A204.1 (cell line): ENCODE data around the gene PSMB11.

Experiments used
- FAIRE-seq: peaks from 2 replicates; lab custom pipeline; 2012; peaks lifted over from hg19 to GRCh38; lab: Jason Lieb, UNC

The PSMB11 gene

DNA sequence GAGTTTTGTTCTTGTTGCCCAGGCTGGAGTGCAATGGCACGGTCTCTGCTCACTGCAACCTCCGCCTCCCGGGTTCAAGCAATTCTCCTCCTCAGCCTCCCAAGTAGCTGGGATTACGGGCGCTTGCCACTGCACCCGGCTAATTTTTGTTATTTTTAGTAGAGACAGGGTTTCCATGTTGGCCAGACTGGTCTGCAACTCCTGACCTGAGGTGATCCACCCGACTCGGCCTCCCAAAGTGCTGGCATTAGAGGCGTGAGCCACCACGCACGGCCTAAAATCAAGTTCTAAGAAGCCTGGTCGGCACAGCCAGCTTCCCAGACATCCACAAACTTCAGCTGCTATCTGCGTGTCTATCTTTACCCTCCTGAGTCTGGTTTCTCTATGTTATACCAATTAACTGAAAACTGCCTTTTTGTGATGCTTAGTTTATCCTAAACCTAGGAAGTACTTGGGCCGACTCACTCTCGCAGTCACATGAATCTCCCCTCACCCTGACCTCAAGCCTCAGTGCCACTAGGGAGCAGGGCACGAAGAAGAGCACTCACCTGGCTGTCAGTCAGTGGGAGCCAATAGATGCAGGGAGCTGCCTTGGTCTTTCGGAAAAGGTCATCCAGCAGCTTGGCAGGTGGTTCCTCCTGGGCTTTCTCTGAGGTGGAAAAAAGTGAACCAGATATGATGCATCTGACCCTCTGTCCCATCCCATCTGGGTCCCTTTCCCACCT, 18.7 kb downstream of the PSMB11 start:
- FAIRE-seq, result no peak

DNA sequence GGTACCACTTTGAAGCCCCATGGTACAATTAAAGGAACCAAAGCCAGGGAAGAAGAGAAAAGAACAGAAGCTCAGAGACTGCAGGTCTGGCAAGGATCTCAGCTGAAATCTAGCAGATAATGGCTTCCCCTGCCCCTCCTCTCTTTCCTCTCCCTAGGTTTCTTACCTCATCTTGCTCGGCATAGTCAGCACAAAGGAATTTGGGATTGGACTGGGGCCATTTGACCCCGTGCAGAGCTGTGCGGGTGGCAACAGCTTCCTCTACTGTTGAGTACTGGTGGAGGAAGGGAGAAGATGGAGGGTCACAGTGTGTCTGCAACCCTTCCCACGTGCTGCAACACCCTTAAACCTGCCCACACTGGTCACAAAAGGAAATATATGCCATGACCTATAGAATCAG, 20.0 kb downstream of the PSMB11 start:
- FAIRE-seq, result no peak

DNA sequence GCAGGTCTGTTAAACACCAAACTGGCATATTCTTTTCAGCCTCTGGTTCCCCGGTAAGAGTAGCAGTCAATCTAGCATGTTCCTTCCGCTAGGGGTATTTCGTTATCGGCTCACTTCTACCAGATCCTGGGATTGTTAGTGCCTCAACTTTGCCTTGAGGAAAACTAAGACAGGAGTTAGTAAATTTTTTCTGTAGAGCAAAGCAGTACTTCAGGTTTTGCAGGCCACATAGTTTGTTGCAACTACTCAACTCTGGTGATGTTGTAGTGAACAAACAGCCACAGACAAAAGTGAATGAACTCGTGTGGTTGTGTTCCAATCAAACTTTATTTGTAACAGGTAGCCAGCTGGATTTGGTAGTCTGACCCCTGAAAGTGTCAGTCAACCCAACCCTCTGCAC, 21.6 kb downstream of the PSMB11 start:
- no peak for FAIRE-seq

DNA sequence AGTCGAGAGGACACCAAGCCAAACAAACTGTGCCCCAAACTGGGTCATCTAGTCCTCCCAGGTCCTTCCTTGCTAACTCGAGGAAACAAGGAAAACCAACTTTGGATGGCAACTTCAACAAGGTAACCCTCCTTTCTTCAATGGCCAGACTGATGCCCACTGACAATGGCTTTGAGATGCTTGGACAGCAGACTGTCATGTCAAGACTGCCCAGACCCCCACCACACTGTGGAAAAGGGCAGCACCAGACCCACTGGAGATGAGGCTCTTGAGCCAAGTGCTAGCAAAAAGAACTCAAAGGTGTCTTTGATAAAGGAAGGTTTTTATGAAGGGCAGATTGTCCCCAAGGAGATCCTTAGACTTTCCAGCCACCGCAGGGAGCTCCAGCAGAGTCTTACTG, 24.4 kb downstream of the PSMB11 start:
- FAIRE-seq, result no peak

DNA sequence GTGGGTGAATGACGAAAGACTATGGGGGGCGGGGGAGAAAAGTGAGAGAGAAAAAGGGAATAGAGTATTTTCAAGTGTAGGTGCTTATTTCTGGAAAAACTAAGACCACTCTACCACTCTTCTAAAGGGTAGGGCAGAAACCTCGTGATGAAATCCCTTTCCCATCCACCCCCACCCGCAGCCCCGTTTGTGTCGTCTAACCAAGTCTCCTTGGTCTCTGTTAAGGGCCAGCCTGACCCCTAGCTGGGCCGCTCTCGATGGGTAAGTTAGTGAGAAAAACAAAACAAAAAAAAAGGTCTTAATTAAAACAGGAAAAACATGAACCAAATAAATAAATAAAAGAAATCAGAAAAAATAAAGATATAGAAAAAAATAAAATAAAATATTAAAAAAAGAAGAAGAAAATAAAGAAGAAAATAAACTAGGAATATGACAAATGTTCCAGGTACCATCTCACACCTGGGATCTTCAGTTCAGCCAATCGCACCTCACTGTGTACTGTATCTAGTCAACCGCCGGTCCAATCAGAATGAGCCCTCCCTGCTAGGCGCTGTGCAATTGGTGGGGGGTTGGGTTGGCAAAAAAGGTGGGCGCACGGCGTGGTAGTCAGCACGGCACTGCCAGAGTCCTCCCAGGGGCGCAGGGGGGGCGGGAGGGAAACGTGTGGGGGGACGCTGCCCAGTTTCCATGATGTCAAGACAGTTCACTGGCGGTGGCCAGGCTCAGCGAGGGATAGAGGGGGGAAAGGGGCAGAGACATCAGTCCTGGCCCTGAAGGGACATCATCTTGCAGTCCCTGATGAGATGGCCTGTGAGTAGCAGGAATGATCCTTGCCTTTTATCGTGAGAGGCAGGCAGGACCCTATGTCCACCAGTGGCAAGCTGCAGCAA, 25.1 kb downstream of the PSMB11 start:
- no peak for FAIRE-seq

DNA sequence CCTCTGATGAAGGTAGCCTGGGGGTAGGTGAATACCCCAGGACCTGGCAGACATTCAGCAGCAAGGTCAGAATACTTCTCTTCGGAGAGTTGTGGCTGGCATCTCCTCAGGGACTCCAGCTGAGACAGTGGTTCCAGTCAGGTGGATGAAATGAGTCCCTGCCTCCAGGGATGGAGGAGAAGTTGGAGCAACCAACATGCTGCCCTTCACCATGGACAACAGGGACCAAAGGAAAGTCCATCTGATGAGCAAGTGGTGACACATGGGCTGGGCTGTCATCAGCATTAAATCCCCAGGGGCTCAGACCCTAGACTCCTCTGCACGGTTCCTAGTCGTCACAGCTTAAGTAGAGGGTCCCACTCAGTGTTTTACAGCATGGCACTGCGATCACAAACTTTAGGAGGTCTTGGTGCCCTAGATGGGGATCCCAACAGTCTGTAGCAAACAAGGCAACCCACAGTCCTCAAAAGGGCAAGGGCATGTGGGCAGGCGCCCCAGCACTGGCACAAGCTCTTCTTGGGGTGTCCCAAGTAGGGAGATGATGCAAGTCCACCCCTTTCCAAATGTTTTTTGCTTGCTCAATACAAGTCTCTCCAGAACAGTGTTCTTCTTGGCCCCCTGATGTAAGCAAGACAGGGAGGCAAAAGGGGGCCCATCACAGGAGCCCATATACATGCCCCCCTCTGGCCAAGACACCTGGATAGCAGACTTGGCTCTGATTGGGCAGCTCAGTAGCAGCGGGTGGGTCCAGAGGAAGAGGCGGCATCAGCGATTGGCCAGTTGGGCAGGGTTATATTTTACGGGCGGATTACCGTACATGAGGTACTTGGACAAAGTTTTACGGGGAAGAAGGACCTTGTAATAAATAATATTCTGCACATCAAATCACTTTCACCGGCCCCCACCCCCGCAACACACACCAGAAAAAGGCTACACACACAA, 26.1 kb downstream of the PSMB11 start:
- no peak for FAIRE-seq

DNA sequence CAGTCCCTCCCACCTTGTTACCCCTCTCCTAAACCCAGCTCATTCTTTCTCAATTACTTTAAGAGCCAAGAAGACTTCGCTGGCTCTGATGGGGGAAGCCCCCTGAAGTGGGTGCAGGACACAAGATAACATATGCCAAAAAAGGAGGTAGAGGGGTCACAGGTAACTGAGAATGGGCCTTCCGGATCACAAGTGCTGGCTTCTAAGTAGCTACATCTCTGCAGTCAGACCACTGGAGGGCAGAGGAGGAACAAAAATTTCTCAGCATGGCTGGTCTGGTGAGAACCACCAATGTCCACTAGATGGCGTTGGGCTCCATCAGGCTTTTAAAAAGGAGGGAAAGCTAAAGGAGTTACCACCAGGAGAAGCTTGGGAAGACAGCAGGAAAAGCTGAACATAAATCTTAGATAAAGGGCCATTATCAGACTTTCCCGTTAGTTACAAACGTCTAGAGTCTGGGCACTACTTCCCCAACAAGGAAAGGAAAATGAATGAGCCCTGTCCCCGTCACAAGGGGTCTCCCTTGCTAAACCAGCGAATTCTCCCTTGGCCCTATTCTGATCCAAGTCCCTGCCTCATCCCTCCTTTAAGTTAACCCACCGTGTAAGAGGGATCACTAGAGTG, 26.9 kb downstream of the PSMB11 start:
- FAIRE-seq, result peak; percentile 92

DNA sequence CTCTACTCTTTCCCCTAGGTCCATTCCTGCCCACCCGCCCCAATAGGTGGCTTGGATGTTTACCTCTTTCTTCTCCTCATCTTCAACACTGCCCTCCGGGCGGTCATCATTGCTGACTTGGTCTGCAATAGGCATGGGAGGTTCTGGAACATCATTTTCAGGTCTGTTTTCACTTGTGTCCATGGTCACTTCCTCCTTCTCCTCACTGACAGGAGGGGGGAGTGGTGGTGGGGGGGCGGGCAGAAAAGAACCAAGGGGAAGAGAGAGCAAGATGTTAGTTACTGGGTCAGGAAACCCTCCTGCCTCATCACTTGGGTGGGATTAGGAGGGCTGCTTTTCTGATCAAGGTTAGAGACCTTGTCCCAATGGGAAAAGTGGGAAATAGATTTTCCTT, 27.4 kb downstream of the PSMB11 start:
- FAIRE-seq, result no peak

DNA sequence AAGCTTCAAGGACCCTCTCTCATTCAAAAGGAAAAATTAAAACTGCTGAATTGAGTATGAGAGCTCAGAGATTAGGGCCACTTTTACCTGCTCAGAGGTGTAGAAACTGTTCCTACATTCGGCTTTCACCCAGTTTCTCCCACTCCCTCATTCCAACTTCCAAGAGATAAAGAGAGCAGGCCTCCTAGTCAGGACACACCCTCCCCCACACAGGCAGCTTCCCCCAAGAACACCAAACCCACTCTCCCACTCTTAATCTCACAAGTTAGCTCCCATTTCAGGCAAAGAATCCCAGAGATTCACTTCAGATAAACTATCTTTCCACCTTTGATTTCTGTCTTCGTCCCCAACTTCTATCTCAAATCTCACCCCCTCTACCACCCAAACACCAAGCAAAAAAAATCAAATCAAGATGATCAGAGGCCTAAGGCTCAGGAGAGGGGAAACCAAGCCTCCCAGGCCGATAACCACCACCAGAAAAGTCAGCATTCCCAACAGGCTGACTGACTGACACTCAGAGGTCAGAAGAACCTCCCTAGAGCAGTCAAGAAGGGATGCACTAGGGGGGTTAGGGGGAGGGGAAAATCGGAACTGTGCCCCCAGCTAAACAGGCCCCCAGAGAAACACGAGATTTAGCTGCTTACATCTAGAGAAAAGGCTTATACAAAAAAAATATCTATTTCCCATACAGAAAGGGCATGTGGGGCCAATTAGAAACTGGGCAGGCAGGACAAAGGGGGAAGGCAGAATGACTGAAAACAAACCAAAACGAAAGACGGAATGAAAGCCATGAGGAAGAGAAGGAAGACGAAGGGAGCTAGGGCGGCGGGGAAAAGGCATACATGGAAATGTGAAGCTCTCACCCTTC, 28.5 kb downstream of the PSMB11 start:
- FAIRE-seq, result no peak

DNA sequence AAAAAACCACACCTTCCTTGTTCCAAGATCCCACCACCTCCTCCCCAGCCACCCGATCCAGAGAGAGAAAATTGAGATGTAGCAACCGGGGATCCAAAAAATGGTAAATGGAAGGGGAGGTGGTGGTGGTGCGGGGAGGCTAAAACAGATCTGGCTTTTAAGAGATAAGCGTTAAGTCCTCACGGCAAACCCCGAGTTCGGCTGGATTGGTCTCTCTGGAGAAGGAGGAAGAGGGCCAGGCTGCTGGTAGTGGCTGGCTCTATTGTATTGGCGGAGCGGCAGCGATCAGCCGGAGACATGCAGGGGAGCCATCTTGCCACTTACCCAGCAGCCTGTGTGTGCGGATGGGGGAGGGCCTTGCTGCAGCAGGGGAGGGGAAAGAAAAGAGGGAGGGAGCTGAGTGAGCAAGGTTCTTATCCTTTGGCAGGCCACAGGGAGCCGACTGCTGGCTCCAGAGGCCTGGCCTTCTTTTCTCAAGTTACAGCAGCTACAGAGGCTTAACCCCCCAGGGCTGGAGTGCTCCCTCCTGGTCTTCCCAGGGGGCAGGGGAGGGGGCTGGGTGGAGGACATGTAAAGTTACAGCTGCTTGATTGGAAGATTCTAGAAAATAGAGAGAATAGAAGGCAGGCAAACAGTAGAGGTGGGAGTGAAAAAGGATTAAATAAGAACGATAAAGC, 29.4 kb downstream of the PSMB11 start:
- FAIRE-seq, result no peak

DNA sequence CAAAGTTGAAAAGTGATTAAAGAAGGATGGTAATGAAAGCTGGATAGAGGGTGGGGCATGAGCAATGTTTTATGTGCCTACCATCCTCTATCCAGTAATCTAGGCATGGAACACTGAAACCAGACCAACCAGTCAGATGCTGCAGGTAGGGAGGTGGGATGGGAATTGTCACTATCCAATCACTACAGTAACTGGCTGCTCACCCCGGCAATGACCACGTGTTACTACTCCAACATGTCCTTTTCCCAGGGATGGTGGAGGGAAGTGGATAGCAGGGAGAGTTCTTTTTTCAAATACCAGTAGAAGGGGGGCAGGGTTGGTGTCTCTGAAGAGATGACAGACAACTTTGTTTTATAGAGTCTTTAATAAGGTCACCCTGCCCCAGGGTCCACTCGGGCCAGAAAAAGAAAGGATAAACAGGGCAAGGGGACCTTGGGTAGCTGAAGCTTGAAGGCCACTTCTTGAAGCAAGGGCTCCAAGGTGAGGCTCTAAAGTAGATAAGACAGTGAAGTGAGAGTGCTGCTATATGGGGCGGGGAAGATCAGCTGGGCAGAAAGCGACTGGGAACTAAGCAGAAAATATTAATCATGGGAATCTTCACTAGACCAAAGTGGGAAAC, 30.0 kb downstream of the PSMB11 start:
- FAIRE-seq, result no peak

DNA sequence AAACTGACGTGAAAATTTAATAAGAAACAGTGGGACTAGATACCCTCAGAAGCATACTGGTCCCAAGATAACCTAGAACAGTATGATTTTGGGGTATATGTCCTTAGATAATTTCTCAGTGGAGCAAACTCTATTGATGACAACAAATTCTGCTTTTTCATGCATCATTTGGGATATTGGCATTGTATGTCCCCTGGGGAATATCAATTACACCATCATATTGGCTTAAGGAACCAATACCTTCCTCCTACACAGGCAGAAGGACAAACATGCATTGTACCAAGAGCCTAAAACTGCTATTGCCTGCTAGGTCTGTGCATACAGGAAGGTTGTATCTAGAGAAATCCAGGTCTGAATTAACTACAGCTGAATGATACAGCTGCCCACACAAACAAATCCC, 32.9 kb downstream of the PSMB11 start:
- no peak for FAIRE-seq

DNA sequence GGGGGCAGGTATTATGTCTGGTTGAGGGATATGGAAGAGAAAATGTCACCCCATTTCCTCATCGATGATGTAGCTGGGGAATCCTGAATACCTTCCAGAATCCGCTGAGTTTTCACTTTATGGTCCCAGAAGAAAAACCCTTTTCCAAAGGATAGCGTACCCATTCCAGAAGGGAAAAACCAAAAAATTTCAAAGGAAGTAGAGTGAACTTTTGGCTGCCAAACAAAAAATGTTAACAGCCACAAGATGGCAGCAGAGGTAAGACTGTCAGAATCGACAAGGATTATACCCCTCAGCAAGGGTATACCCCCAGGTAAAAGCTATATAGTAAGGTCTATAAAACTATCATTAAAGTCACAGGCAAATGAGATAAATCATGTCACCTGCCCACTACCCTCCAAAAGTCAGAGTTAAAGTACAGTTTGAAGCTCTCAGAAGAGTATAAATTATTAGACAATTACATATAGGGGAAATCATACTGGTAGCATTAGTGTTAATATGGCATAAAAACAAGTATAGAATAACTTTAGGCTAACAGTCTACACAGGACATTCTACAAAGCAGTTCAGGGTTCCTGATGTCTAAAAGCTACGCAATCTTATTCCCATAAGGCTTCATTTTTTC, 34.9 kb downstream of the PSMB11 start:
- peak; percentile 40 for FAIRE-seq

DNA sequence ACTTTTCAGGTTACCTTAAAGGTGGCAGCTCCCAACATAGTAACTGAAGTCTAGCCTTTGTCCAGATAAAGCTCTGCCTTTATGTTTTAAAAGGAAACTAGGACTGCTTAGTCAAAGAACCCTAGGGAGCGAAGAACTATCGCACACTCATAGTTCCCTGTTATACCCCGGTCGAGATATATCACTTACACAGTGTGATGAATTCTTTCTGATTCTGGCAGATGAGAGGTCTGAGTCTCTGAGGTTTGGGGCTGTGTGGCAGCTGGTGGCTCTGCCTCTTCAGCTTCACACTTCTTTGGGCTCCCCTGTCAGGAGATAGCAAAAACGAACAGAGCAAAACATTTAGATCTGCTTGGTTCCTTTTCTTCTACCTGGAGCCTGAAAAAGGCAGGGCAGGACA, 36.0 kb downstream of the PSMB11 start:
- FAIRE-seq, result no peak

DNA sequence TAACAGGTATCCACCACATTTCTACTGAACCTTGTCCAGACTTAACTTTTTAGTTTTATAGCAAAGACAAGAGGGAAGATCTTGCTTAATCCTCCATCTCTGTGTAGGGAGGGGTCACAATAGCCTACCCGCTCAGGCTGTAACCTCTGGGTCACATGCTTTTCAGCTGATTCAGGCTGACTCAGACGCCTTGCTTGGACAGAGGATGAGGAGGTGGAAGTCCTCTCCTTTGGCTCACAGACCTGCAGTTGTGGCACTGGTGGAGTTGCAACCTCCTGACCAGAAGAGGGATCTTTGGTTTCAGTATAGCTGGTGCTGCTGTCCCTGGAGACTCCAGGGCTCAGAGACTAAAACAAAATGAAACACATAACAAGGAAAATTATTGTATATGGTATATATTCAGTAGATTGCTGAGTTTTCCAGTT, 36.7 kb downstream of the PSMB11 start:
- FAIRE-seq, result no peak

DNA sequence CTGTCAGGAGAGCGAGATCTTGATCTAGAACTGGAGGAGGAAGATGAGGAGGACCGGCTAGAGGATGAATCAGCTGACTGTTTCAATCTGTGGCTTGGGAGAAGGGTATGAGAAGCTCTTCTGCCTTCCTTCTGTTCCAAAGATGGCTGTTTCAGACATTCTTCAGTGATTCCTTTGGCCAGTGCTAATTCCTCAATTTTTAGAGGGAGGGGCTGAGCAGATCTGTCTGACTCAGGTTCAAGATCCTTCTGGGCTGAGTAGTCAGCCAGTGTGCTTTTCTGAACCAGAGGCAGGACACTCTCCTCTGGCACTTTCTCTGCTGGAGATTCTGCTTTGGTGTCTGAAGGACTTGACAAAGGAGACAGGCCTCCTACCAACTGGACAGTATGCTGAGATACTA, 37.7 kb downstream of the PSMB11 start:
- FAIRE-seq, result no peak

DNA sequence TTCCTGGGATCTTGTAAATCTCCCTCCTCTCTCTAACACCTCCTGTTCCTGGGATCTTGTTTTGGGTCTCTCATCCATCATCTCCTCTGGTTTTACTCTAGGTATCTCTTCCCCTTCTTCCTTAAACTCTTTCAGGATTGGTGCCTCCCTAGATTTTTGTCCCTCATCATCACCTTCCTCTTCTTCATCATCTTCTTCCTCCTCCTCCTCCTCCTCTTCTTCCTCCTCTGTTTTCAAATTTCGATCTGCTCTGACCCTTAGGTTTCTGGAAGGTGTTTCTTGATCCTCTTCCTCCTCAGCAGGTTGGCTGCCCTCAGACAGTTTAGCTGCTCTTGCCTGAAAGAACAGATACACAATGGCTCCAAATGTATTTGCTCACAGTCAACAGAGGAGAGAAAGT, 38.5 kb downstream of the PSMB11 start:
- FAIRE-seq, result no peak

DNA sequence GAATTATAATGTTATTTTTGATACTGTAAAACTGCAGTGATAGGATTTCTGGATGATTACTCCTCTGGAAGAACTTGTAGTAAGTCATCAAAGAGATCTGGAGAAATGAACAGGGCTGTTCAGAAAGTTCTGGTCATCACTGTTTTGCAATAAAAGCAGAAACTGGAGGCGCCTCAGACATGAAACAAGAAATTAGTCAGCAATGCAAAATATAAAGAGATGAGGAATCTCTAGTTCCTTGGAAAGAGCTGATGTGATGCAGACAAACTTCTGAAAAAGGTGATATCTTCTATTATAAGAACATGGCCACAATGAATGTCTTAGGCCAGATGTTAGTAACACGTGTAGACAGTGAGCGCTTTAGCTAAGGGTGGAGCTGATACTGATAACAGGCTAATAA, 43.4 kb downstream of the PSMB11 start:
- no peak for FAIRE-seq

DNA sequence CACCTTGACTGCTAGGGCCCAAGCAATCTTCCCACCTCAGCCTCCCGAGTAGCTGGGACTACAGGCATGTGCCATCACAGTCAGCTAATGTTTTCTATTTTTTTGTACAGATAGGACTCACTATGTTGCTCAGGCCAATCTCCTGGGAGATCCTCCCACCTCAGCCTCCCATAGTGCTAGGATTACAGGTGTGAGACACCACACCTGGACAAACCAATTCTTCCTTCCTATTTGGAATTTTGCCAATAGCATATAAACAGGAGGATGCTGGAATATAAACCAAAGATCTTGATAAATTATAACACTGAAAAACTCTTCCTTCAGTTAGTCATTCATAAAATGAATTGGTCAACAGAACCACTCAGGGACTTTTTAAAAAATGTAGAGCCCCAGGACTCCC, 44.6 kb downstream of the PSMB11 start:
- FAIRE-seq, result no peak
